Fibroblast of skin of left biceps (primary cell): ENCODE measurements around the gene CEP350.
"Not testable (repeated sequence)": the region's sequence is repeated elsewhere in the genome, so short reads cannot be mapped to it uniquely, and the experiment has no call there.

Experiments used
- DNase-seq, 2 experiments: peaks; one replicate each; pipeline ENCODE4 v3.0.0-alpha.2; 2013; ENCODE audit warnings: low read depth in 2 of 2

The CEP350 gene

DNA sequence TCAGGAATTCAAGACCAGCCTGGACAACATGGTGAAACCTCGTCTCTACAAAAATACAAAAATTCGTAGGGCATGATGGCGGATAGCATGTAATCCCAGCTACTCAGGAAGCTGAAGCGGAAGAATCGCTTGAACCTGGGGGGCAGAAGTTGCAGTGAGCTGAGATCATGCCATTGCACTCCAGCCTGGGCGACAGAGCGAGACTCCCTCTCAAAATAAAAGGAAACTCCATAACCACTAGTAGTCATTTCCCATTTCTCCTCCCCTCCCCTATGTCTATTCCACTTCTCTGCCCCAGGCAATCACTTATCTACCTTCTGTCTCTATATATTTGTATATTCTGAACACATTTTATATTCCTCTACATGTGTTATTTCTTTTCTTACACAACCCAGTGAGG lies 4.0 kb upstream of the CEP350 start:
- no peak for DNase-seq

DNA sequence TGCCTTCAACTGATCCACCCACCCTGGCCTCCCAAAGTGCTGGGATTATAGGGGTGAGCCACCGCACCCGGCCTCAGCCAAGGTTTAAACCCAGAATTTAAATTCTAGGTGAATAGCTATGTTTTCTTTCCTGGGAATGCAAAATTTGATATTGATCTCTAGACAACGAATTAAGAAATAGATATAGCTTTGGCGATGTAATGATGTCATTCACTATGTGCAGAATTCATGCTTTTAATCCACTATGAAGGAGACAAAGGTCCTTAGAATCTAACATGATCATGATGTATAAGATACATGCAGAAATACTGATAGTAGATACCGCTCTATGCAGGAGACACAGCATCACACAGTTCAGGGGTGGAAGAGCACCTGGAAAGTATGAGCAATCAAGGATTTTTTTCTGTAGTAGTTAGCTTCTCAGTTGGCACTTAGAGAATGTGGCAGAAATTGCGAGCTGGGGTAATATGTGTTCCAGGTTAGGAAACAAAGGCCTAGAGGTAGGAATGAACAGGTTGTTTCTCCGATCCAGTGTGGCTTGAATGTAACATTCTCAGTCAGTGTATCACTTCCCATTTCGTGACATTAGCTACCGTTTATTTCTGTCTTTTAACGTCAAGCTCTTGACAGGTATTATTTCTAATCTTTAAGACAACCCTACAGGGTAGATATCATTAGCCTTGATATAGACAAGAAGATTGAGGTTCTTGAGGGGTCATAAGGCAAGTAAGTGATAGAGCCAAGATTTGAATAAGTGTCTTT lies 3.0 kb upstream of the CEP350 start:
- no peak for DNase-seq

DNA sequence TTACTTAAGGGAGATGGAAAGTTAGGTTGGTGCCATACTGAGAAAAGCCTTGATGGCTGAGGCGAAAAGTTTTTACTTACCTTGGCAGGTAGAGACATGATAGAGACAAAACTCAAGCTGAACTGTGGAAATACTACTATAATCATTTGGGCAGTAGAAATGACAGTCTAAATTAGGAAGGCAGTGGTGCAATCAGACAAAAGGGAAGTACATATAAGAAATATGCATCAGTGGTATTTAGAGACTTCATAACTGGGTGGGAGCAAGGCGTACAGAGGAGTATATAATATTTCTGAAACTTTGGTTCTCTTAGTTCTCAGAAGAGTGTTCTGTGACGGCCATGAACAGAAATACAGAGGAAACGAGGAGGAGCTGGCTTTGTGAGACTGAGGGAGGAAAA lies 2.4 kb upstream of the CEP350 start:
- no peak for DNase-seq

DNA sequence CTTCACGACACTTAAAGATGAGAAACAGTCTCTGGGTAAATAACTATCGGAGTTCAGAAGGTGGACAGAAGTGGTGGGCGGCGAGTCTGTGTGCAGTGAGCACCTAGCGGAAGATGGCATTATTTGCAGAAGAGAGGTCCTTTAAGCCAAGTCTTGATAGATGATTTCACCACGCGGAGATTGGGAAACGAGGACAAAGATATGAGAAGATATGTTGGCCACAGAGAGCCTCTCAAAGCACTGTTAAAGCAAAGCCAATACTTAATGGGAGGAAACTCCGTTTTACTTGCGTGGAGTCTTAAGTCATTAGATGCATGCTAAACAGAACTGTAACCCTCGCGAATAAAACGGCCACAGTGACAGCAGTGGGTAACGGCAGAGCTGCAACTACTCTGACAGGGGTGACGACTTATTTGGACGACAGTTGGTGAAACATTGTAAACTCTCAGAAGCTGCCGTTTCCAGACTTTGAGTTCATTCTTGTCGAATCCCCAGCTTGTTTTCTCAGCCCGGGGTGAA lies 577 bp upstream of the CEP350 start:
- DNase-seq: no peak

DNA sequence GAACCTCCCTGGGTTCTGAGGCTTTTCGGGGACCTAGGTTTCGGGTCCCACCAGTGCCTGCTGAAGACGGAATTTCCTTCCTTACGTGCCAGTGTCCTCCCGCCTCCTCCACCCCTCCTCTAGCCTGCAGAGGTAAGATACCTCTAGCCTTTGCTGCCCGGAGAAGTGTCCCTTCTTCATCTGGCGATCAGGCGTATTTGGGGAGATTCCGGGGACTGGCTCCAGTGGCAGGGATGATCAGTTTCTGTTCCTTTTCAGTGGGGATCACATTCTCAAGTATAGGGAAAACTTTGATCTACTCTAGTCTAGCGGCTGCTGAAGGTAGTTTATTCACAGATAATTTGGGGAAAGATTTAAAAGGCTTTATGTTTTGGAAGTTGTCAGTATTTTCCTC lies 674 bp downstream of the CEP350 start:
- no peak for DNase-seq

DNA sequence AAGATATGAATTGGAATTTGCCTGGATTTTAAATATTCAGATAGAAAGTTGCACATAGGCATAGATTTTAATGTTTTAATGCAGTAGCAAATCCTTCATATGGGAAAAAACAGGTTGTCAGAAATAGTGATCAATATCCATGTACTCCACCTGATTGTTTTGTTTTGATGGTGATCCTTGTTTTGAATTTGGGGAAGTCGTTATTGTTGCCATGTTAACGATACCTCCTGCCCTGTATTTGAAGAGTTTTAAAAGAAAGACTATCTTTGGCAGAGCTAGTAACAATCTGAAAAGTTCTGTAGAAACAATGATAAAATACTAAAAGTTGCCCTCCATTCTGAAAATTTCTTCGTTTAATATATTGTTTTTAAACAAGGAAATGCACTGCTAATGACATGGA lies 1.1 kb downstream of the CEP350 start:
- no peak for DNase-seq

DNA sequence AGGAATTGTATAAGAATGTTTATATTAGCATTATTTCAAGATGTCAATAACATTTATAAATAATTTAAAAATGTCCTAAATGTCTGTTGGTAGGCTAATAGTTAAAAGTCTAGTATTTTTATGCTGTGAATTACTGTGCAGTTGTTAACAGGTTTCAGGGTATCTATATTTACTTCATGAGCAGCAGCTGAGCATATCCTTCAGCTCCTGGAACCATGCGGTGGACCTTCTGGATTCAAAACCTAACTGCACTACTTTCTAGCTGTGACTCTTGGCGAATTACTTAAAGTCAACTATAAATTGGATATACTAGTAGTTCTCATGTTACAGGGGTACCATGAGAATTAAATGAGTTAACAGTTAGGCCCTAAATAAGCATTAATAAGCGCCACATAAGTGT lies 3.7 kb downstream of the CEP350 start:
- no peak for DNase-seq

DNA sequence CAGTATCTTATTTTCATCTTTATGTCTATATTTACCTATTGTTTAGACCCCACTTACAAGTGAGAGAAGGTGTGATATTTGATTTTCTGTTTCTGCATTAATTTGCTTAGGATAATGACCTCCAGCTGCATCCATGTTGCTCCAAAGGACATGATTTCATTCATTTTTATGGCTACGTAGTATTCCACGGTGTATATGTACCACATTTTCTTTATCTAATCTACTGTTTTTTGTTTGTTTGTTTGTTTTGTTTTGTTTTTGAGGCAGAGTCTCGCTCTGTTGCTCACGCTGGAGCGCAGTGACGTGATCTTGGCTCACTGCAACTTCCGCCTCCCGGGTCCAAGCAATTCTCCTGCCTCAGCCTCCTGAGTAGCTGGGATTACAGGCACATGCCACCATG lies 7.6 kb downstream of the CEP350 start:
- DNase-seq: not testable (repeated sequence)

DNA sequence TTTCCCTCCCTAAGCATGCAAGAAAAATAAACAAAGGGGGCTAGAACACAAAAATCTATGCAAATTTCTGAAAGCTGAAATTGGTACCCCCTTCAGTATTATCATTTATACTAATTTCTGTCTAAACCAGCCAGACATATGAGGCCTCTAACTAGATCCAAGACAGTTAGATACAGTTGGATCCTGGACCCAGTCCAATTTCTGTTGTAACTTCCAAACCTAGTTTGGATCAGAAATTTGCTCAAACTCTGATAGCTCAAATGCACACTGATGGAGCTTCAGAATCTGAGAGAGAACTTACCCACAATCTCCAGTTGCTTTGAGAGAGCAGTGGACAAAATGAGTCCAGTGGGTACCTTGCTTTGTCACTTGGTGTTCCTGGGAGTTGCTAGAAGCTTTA lies 11.9 kb downstream of the CEP350 start:
- DNase-seq: no peak

DNA sequence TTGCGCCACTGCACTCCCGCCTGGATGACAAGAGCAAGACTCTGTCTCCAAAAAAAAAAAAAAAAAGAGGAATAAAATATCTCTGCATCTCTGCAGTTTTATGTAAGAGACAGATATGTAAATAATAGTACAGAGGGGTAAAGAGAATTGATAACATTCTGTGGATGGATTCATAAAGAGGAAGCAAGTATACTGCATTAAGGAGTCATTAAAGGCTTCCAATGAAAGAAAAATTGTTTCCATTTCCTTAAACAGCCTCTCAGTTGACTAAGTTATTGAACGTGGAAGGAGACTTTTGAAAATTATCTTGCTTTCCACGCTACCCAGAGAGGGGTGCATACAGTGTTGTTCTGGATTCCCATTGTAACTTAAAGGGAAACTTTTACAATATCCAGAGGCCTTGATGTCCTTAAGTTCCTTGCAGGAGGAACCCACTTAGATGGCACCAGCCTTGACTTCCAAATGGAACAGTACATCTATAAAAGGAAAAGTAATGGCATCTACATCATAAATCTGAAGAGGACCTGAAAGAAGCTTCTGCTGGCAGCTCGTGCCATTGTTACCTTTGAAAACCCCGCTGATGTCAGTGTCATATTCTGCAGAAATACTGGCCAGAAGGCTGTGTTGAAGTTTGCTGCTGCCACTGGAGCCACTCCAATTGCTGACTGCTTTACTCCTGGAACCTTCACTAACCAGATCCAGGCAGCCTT lies 13.8 kb downstream of the CEP350 start:
- DNase-seq: no peak

DNA sequence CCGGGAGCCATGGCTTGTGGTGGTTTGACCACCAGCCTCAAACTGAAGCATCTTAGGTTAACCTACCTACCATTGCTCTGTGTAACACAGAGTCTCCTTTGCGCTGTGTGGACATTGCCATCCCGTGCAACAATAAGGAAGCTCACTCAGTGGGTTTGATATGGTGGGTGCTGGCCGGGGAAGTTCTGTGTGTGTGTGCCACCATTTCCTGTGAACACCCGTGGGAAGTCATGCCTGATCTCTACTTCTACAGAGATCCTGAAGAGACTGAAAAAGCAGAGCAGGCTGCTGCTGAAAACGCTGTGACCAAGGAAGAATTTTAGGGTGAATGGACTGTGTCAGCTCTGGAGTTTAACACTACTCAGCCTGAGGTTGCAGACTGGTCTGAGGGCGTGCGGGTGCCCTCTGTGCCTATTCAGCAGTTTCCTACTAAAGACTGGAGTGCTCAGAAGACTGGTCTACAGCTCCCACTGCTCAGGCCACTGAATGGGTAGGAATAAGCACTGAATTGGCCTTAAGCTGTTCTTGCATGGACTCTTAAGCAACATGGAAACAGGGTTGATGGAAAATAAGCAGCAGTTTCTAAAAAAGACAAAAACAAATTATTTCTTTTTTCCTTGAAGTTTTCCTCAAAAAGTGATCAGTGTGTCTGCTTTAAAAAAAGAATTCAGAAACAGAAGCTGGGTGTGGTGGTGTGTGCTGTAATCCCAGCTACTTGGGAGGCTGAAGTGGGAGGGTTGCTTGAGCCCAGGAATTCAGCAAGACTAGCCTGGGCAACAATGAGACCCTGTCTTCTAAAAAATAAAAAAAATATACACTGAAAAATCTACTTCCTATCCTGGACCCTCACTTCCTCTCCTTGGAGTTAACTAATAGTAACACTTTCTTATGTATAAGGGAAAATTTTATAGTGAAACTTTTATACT lies 14.6 kb downstream of the CEP350 start:
- no peak for DNase-seq

DNA sequence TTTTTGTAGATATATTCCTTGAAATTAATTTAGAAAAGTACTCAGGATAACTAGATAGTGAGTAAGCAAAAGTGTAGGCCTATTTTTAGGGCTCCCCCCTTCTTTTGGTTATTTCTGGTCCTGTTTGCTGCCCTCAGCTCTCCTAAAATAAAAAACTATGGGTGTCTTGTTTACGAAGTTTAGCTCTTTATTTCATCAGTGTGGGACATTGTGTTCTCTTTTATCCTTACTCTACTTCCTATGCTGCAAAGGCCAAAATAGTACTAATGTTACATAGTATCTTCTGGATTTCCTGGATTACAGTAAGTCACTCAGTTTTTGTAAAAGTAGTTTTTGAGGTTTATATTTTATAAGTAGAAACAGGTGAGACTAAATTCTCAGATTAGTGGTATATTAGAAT lies 15.4 kb downstream of the CEP350 start:
- DNase-seq: no peak

DNA sequence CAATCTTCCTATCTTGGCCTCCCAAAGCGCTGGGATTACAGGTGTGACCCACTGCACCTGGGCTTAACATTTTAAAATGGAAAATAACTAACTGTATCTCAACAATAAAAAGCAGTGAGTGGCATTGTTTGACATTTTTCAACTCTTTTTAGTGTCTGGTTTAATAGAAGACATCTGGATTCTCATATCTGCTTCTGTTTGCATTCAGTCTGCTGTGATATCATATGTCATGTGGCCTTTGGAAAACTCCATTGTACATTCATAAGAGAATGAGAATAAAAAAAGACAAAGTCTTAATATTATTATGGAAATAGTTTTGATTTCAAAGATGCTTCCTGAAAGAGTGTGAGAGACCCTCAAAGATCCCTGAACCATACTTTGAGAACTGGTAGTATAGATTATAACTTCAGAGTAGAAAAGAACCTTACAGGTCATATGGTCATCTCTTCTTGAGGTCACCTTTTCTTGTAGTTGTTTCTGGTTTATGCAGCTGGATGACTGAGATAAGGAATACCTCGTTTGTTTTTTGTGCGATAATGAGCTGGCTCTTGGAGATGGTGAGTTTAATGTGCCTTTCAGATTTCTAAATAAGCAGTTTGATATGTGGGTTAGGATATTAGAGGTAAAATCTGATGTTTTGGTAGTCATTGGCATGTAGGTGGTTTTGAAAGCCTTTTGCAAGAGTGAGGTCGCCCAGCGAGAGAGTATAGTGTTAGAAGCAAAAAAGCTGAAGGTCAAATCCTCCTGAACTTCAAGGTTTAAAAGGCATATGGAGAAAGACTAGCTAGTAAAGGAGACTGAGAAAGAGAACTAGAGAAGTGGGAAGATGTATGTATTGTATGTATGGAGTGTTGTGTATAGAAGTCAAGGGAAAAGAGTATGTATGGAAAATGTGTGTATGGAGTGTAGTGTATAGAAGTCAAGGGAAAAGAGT lies 17.2 kb downstream of the CEP350 start:
- DNase-seq: no peak

DNA sequence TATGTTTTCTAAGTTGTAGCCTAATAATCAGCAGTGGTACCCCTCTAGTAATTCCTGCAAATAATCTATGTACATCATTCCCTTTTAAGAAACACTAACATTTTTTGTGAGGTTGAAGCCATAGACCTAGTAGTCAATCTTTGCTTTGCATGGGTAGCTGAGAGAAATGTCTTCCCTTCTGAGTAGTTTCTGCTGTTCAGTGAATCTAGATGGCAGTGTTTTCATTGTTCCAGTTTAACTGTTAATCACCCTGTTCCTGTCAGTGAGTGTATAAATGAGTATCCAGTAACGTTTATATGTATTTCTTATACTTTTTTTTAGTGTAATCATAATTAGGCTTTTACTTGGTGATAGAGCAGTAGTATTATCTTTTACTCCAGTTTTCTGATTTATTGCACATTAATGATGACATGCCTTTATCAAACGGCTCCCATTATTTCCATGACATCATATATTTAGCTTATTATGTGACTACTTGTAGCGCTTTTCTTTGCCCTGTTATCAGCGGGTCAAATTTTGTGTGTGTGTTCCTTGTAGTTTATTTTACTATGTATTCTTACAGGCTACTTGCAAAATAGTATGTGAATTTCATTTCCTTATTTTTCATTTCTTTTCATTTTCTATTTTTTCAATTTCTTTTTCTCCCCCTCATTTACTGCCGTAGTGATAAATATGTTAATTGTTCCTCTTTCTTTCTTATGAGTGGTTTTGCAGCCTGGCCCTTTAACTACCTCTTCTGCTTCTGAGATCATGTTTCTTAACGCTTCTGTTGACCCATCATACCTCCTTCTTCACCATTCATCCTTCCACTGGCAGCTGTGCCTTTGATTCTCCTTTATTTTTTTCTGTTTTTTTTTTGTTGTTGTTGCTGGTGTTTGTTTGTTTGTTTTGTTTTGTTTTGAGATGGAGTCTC lies 18.8 kb downstream of the CEP350 start:
- DNase-seq: no peak

DNA sequence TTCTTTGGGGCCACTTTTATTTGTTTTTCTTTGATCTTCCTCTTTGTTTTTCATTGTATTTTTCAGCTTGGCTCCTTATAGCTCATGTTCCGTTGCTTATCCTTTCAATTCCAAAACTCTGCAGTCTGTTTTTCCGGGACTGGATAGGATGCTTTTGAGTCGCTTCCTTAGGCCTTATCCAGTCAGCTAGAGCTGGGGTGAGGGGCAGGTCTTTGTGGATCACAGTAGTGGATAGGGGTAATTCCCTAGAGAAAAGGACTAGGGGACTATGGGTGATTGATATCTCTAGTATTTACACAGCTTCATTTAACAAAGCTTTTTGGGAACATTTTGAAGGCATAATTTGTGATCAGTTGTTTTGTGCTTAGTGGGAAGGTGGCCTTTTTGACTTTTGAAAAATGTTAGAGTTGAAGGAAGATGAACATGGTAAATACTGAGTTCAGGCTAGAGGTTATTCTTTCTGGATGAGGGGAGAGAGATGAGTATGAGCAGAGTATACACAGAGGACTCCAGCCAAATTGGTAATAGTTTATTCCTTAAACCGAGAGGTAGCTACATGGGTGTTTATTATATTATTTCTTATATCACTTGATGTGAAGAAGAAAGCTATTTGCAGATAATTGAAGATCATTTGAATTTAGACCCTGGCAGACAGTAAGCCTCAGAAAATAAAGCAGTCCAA lies 22.5 kb downstream of the CEP350 start:
- DNase-seq: no peak

DNA sequence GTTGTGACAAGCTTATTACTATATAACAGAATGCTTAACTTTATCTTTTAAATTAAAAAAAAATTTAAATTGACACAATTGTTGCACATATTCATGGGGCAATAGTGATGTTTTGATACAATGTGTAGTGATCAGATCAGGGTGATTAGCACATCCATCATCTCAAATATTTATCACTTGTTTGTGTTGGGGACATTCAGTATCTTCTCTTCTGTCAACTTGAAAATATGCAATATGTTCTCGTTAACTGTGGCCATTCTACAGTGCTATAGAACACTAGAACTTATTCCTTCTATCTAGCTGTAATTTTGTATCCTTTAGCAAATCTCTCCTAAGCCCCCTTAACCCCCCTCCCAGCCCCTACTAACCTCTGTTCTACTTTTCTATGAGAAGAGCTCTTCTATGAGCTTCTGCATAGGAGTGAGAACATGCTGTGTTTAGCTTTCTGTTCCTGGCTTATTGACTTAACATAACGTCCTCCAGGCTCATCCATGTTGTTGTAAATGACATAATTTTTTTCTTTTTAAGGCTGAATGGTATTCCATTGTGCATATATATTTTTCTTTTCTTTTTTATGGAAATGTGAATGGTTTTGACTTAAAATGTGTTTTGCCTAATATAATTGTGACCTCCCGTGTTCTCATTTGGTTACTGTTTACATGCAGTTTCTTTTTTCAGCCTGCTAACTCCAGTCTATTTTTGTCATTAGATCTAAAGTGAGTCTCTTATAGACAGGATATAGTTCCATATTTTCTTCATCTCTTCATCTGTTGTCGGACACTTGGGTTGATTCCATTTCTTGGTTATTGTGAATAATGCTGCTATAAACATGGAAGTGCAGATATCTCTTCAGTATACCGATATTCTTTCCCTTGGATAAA lies 23.8 kb downstream of the CEP350 start:
- DNase-seq: no peak

DNA sequence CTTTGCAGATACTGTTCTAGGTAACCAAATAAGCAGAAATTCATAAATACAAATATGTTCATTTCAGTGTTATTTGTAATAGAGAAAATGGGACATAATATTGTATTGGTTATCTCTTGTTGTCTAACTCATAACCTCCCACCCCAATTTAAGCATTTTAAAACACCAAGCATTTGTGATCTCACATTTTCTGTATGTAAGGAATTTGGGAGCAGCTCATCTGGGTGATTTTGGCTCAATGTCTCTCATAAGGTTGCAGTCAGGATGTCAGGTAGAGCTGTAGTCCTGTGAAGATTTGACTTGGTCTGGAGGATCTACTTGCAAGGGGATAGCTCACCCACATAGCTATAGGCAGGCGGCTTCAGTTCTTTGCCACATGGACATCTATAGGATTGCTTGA lies 29.5 kb downstream of the CEP350 start:
- DNase-seq: no peak

DNA sequence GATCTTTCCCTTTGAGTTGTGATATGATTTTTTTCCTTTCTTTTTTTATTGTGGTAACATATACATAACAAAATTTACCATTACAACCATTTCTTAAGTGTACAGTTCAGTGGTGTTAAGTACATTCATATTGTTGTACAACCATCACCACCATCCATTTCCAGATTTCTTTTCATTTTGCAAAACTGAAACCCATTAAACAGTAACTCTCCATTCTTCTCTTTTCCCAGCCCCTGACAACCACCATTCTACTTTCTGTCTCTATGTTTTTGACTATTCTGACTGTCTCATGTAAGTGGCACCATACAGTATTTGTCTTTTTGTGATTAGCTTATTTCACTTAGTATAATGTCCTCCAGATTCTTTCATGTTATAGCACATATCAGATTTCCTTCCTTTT lies 30.3 kb downstream of the CEP350 start:
- DNase-seq: no peak
